ENCODE results near the gene GRB10.
"Not testable (repeated sequence)": the region's sequence is repeated elsewhere in the genome, so short reads cannot be mapped to it uniquely, and the experiment has no call there.

Gene GRB10

GRCh38 chr7:50577569-50577968 is 205.1 kb downstream of the GRB10 start:
- DNase-seq (ENCODE audit: low read depth in 1 of 2, low spot score in 1 of 2) = no peak
- in situ Hi-C loops (cut with HindIII; ENCODE audit: low pct_unique_long_range_greater_than_20kb, low sequenced_read_pairs) = no loop called here
- TF ChIP-seq JUND (IDR thresholded peaks at IDR 0.05; ENCODE audit: low read depth) = no peak

- DNase-seq (ENCODE audit: low read depth in 1 of 2, low spot score in 1 of 2); in situ Hi-C loops (cut with HindIII; ENCODE audit: low pct_unique_long_range_greater_than_20kb, low sequenced_read_pairs): not testable (repeated sequence)
These were observed 206.3 kb downstream of the GRB10 start for GRCh38 chr7:50576388-50576787.

DNA sequence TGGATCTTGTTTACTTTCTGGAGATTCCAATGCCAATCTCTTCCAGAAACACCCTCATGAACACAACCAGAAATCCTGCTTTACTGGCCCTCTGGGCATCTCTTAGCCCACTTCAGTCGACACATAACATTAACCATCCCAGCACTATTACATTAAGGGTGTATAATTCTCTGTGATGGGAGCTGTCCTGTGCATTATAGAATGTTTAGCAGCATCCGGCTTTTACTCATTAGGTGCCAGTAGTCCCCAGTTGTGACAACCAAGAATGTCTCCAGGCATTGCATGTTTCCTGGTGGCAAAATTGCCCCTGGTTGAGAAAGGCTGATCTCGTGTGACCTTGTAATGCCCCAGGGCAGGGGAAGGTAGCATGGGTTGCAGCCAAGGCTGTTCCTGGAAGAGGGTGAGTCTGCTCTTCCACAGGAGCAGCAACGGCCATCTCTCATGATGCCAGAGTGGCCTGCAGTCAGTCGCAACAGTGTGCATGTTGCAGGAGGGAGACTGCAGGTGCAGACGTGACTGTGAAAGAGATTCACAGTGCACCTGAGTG is 214.9 kb downstream of the GRB10 start:
- in situ Hi-C loops (cut with HindIII; ENCODE audit: low pct_unique_long_range_greater_than_20kb, low sequenced_read_pairs) = no loop called here
- DNase-seq (ENCODE audit: low read depth in 1 of 2, low spot score in 1 of 2) = no peak
- no peak for TF ChIP-seq JUND (IDR thresholded peaks at IDR 0.05; ENCODE audit: low read depth)

- no peak for TF ChIP-seq JUND (IDR thresholded peaks at IDR 0.05; ENCODE audit: low read depth)
- in situ Hi-C loops (cut with HindIII; ENCODE audit: low pct_unique_long_range_greater_than_20kb, low sequenced_read_pairs) = no loop called here
- no peak for DNase-seq (ENCODE audit: low read depth in 1 of 2, low spot score in 1 of 2)
These were observed 216.7 kb downstream of the GRB10 start for GRCh38 chr7:50565977-50566376.

GRCh38 chr7:50565559-50565916 is 217.2 kb downstream of the GRB10 start:
- TF ChIP-seq JUND (IDR thresholded peaks at IDR 0.05; ENCODE audit: low read depth) = no peak
- DNase-seq (ENCODE audit: low read depth in 1 of 2, low spot score in 1 of 2) = no peak

GRCh38 chr7:50564640-50565558 is 217.8 kb downstream of the GRB10 start, which contains the start of gene DDC:
TSS of gene DDC (minus strand) at chr7:50565405. CDS start at chr7:50544085, 21,320 bp downstream.
- TF ChIP-seq JUND (IDR thresholded peaks at IDR 0.05; ENCODE audit: low read depth) = no peak
- in situ Hi-C loops (cut with HindIII; ENCODE audit: low pct_unique_long_range_greater_than_20kb, low sequenced_read_pairs) = no loop called here
- no peak for DNase-seq (ENCODE audit: low read depth in 1 of 2, low spot score in 1 of 2)

More at GRCh38 chr7:50565559-50565916, 217.2 kb downstream of the GRB10 start:
- in situ Hi-C loops (cut with HindIII; ENCODE audit: low pct_unique_long_range_greater_than_20kb, low sequenced_read_pairs) = no loop called here

GRCh38 chr7:50564171-50564570 is 218.5 kb downstream of the GRB10 start:
- TF ChIP-seq JUND (IDR thresholded peaks at IDR 0.05; ENCODE audit: low read depth) = no peak
- in situ Hi-C loops (cut with HindIII; ENCODE audit: low pct_unique_long_range_greater_than_20kb, low sequenced_read_pairs) = no loop called here
- no peak for DNase-seq (ENCODE audit: low read depth in 1 of 2, low spot score in 1 of 2)

GRCh38 chr7:50562136-50562535 is 220.6 kb downstream of the GRB10 start:
- no peak for TF ChIP-seq JUND (IDR thresholded peaks at IDR 0.05; ENCODE audit: low read depth)
- no peak for DNase-seq (ENCODE audit: low read depth in 1 of 2, low spot score in 1 of 2)
- in situ Hi-C loops (cut with HindIII; ENCODE audit: low pct_unique_long_range_greater_than_20kb, low sequenced_read_pairs) = no loop called here

- DNase-seq (ENCODE audit: low read depth in 1 of 2, low spot score in 1 of 2) = no peak
- in situ Hi-C loops (cut with HindIII; ENCODE audit: low pct_unique_long_range_greater_than_20kb, low sequenced_read_pairs) = no loop called here
- no peak for TF ChIP-seq JUND (IDR thresholded peaks at IDR 0.05; ENCODE audit: low read depth)
These were observed 221.8 kb downstream of the GRB10 start for GRCh38 chr7:50560865-50561351.

DNA sequence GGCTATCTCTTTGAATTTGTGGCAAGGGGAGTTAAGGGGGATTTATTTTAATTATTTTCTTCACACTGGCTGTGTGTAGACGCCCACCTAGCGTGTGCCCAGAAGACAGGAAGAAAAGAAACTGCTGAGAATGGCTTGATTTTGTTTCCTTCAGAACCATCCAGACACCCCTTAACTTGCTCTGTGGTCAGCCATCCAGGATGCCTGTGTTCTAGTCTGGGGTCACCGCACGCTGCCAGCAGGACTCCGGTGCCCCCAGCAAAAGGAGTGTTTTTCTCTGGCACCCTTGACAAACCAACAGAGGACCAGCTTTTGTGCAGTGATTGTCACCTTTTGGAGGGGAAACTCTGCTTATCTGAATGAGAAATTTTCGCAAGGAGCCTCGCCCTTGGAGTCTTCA is 222.8 kb downstream of the GRB10 start:
- TF ChIP-seq JUND (IDR thresholded peaks at IDR 0.05; ENCODE audit: low read depth) = no peak
- in situ Hi-C loops (cut with HindIII; ENCODE audit: low pct_unique_long_range_greater_than_20kb, low sequenced_read_pairs) = no loop called here

GRCh38 chr7:50558294-50559053 is 224.2 kb downstream of the GRB10 start:
- no peak for TF ChIP-seq JUND (IDR thresholded peaks at IDR 0.05; ENCODE audit: low read depth)
- in situ Hi-C loops (cut with HindIII; ENCODE audit: low pct_unique_long_range_greater_than_20kb, low sequenced_read_pairs) = no loop called here
- no peak for DNase-seq (ENCODE audit: low read depth in 1 of 2, low spot score in 1 of 2)

More for the DNA sequence above, 222.8 kb downstream of the GRB10 start:
- DNase-seq (ENCODE audit: low read depth in 1 of 2, low spot score in 1 of 2) = no peak

DNA sequence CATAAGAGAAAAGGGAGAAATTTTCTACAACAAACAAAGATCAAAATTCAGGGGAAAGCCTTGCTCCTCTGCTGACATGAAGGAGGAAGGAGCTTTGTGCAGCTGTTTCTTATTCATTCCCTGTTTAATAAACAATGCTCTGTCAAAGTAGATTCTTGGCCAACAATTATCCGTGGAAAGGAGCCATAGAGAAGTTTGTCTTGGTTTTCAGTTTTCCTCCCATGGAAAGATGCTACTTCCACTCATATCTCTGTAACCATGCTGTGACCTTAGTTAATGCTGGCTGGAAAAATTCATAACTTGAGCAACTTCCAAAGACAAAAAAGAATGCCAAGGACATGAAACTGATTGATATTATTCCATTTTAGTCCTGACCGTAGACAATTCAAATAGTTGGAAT is 225.6 kb downstream of the GRB10 start:
- in situ Hi-C loops (cut with HindIII; ENCODE audit: low pct_unique_long_range_greater_than_20kb, low sequenced_read_pairs) = no loop called here
- DNase-seq (ENCODE audit: low read depth in 1 of 2, low spot score in 1 of 2) = no peak
- no peak for TF ChIP-seq JUND (IDR thresholded peaks at IDR 0.05; ENCODE audit: low read depth)

All from T47D (cell line).